Stimulated activated naive CD4-positive, alpha-beta T cell treated with Interleukin-2 at 50 U/mL for 16 hours (primary cell): ENCODE data around the gene M1AP.
A peak's percentile ranks its signal among the peaks of the same experiment; 100 is the strongest.

Experiments used
- DNase-seq: peaks from one replicate; lab custom pipeline; 2025; lab: John Stamatoyannopoulos, UW

The M1AP gene

GRCh38 chr2:74524955-74525716 is 123.0 kb downstream of the M1AP start:
- DNase-seq = no peak

- no peak for DNase-seq
Measured at GRCh38 chr2:74524005-74524404, 124.1 kb downstream of the M1AP start.

- no peak for DNase-seq
Measured at GRCh38 chr2:74522516-74522915, 125.6 kb downstream of the M1AP start.

GRCh38 chr2:74516650-74517049 is 131.5 kb downstream of the M1AP start:
- DNase-seq = no peak

DNA sequence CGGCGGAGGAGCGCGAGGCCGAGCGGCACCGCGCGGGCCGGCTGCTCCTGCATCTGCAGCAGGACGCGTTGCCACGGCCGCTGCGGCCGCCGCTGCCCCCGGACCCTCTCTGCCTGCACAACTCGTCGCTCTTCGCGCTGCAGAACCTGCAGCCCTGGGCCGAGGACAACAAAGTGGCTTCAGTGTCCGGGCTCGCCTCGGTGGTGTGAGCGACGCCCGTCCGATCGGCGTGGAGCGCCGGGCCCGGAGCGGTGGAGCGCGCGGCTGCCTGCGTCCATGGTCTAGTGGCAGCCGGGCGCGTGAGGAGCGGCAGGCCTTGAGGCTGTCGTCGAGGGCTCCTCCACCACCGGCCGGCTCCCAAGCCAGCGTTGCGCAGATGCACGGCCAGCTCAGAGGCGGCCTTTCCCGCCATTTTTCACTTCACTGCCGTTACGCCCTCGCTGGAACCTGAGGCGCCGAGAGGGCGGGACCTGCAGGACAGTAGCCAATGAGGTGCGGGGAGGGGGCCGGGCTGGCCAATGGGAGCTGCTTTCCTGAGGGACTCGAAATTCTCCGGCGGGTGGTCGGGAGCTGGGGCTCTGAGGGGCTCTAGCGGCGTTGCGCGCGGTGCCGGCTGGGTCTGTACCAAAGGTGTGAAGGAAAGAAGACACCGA is 132.0 kb downstream of the M1AP start:
- DNase-seq = peak; percentile 75

- no peak for DNase-seq
Measured at GRCh38 chr2:74515271-74515980, 132.7 kb downstream of the M1AP start.

- no peak for DNase-seq
Measured at GRCh38 chr2:74514368-74515270, 133.5 kb downstream of the M1AP start, which contains the start of gene TLX2. TLX2 (plus strand) TSS chr2:74514450; CDS start chr2:74514807, 357 bp downstream.

DNA sequence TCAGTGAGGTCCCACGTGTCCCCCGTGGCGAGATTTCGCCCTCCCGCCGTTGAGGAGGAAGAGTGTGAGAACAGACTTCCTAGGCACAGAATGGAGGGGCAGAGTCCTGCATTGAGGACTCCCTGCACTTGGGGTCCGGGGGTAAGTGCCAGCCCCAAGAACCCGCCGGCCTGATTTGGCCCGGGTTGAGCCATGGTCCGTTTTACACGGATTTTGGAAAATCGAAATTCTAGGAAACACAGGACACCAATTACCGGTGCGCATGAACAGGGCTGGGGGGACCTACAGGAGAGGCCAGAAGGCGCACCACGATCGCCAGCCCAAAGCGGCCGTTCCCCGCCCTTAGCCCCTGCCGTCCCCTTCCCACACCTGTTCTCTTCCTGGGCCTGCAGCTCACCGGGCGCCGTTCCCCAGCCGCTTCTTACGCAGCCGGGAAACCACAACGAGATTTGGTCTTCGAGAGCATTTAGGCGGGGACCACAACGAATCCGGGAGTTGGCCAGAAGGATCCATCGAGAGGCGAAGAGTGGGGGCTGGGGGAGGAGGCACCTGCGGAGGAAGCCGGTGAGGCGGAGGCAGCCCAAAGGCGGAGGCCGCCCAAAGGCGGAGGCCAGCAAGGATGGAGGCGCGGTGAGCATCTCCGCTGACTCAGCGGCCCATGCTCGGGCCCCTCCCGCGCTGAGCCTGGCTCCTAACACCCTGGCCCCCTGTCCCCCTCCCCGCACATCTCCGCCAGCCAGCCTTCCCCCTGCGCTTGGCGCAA is 134.3 kb downstream of the M1AP start:
- peak; percentile 25 for DNase-seq

GRCh38 chr2:74512744-74513604 is 135.2 kb downstream of the M1AP start:
- DNase-seq = no peak

- no peak for DNase-seq
Measured at GRCh38 chr2:74511104-74511989, 136.8 kb downstream of the M1AP start.

GRCh38 chr2:74510272-74510671 is 137.9 kb downstream of the M1AP start:
- no peak for DNase-seq

- no peak for DNase-seq
Measured at GRCh38 chr2:74507926-74508520, 140.1 kb downstream of the M1AP start.
